DOHH2 (cell line): ENCODE data around the gene STK32B.

Experiments
- EZH2phosphoT487 ChIP-seq: fragments of 200-600 bp; sonication (generic); IDR thresholded peaks from 2 replicates; pipeline ENCODE4 v1.6.1; 2017; ENCODE audit warnings: borderline replicate concordance, mild to moderate bottlenecking, antibody characterized with exemption, low read length, moderate library complexity, mixed read lengths
- TF ChIP-seq, protein P1 (sequence below): fragments of 200-600 bp; sonication (generic); IDR thresholded peaks from one replicate; pipeline ENCODE4 v1.5.1; 2014; ENCODE audit warnings: antibody characterized with exemption, mild to moderate bottlenecking, low read depth, low read length; ENCODE audit not compliant: poor library complexity, severe bottlenecking

DNA sequence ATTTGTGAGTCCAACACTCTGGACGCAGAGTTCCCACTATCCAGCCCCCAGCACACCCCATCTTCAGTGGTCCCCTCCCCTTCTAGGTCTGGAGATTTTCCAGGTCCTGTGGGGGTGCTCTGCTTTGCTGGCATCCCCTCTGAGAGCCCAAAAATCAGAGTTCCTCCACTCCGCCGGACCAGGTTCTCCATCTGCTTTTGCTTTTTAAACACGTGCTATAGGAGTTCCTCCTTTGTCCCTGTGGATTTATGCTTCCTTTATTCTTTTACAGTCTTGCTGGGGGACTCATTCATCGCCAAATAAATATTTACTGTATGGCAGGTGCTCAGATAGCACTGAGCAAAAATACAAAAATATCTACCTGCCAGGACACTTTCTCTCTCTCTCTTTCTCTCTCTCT is 324.7 kb downstream of the STK32B start:
- TF ChIP-seq, protein P1, sequence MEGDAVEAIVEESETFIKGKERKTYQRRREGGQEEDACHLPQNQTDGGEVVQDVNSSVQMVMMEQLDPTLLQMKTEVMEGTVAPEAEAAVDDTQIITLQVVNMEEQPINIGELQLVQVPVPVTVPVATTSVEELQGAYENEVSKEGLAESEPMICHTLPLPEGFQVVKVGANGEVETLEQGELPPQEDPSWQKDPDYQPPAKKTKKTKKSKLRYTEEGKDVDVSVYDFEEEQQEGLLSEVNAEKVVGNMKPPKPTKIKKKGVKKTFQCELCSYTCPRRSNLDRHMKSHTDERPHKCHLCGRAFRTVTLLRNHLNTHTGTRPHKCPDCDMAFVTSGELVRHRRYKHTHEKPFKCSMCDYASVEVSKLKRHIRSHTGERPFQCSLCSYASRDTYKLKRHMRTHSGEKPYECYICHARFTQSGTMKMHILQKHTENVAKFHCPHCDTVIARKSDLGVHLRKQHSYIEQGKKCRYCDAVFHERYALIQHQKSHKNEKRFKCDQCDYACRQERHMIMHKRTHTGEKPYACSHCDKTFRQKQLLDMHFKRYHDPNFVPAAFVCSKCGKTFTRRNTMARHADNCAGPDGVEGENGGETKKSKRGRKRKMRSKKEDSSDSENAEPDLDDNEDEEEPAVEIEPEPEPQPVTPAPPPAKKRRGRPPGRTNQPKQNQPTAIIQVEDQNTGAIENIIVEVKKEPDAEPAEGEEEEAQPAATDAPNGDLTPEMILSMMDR, result no peak
- no peak for TF ChIP-seq EZH2phosphoT487
